ENCODE measurements around the gene TFEC.

DNA sequence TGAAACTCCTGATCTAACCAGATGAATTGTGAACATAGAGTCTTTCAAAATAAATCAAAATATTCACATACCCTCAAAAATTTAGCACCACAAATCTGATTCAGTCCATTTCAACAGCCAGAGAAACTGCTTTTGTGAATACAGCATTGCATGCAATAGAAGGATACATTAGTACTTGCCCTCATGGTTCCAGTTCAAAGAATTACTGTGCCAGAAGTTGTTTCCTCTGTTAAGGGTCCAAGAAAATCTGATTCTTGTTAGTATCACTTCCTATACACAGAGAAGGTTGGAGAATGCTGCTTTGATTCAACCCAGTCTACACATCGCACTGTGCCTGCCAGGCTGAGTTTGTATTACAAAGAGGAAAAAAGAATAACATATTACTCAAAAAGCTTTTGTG lies 115.6 kb downstream of the TFEC start:
- TF ChIP-seq, protein P1, sequence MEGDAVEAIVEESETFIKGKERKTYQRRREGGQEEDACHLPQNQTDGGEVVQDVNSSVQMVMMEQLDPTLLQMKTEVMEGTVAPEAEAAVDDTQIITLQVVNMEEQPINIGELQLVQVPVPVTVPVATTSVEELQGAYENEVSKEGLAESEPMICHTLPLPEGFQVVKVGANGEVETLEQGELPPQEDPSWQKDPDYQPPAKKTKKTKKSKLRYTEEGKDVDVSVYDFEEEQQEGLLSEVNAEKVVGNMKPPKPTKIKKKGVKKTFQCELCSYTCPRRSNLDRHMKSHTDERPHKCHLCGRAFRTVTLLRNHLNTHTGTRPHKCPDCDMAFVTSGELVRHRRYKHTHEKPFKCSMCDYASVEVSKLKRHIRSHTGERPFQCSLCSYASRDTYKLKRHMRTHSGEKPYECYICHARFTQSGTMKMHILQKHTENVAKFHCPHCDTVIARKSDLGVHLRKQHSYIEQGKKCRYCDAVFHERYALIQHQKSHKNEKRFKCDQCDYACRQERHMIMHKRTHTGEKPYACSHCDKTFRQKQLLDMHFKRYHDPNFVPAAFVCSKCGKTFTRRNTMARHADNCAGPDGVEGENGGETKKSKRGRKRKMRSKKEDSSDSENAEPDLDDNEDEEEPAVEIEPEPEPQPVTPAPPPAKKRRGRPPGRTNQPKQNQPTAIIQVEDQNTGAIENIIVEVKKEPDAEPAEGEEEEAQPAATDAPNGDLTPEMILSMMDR (conservative IDR thresholded peaks at IDR 0.05) = no peak
- TF ChIP-seq ZFX (IDR thresholded peaks at IDR 0.05) = no peak
